WTC11 (cell line): Measurements from ENCODE around the gene DDB1. TPM values are rescaled to one million over a fixed set of nuclear protein-coding genes. Genes with fewer than 3 reads are reported as not detected.

Source experiments
- ATAC-seq: fragments of 200-7000 bp; cut with Tn5 transposase; 2 replicates; pipeline ENCODE4 v1.10.0; 2021; ENCODE audit warnings: mild to moderate bottlenecking, moderate library complexity
- CTCF ChIA-PET: fragments of 300-600 bp; sonication (Branson Sonifier 250); formaldehyde crosslinking; loops from one replicate; lab custom pipeline; 2021; ENCODE audit warnings: antibody characterized with exemption; lab: Charles Lee
- POLR2A ChIA-PET: fragments of 350-600 bp; sonication (Branson Sonifier 250); formaldehyde crosslinking; loops from one replicate; lab custom pipeline; 2021; ENCODE audit warnings: antibody characterized with exemption; lab: Charles Lee
- DNase-seq: peaks from one replicate; pipeline ENCODE4 v3.0.0; 2021; ENCODE audit warnings: low spot score
- H3K27ac Mint-ChIP-seq: 2 replicates; pipeline ENCODE4 v1.8.0; 2021; ENCODE audit warnings: mixed read lengths
- H3K27me3 Mint-ChIP-seq: 2 replicates; pipeline ENCODE4 v1.8.0; 2021; ENCODE audit warnings: low read depth, mild to moderate bottlenecking, moderate library complexity, mixed read lengths
- H3K36me3 Mint-ChIP-seq: 2 replicates; pipeline ENCODE4 v1.8.0; 2021; ENCODE audit warnings: mixed read lengths
- H3K4me1 Mint-ChIP-seq: 2 replicates; pipeline ENCODE4 v1.8.0; 2022; ENCODE audit warnings: mixed read lengths
- H3K4me3 Mint-ChIP-seq: 2 replicates; pipeline ENCODE4 v1.8.0; 2021; ENCODE audit warnings: mild to moderate bottlenecking, moderate library complexity, mixed read lengths
- H3K9me3 Mint-ChIP-seq: 2 replicates; pipeline ENCODE4 v1.8.0; 2021; ENCODE audit warnings: mixed read lengths
- CDX4 ChIP-seq: fragments of 250-450 bp; sonication (Bioruptor Pico); IDR thresholded peaks from 2 replicates; pipeline ENCODE4 v1.9.0; 2021; ENCODE audit warnings: moderate library complexity, mild to moderate bottlenecking, inconsistent platforms, borderline replicate concordance
- CTCF ChIP-seq: fragments of 200-600 bp; IDR thresholded peaks from 2 replicates; pipeline ENCODE4 v1.8.0; 2022; ENCODE audit warnings: antibody characterized with exemption
- ELF4 ChIP-seq: sonication (generic); formaldehyde crosslinking; IDR thresholded peaks from 2 replicates; pipeline ENCODE4 v1.8.1; 2022; ENCODE audit warnings: low read depth, mild to moderate bottlenecking, moderate library complexity, missing genetic modification reagents
- ERG ChIP-seq: fragments of 250-450 bp; sonication (Bioruptor Pico); IDR thresholded peaks from 2 replicates; pipeline ENCODE4 v1.8.0; 2021; ENCODE audit warnings: mild to moderate bottlenecking
- ETV6 ChIP-seq: sonication (generic); formaldehyde crosslinking; IDR thresholded peaks from 2 replicates; pipeline ENCODE4 v1.8.1; 2022; ENCODE audit warnings: mild to moderate bottlenecking, missing genetic modification reagents
- HMGA2 ChIP-seq: fragments of 250-450 bp; sonication (Bioruptor Pico); IDR thresholded peaks from 2 replicates; pipeline ENCODE4 v1.4.0; 2021; ENCODE audit warnings: mild to moderate bottlenecking, moderate library complexity
- IRF1 ChIP-seq: sonication (generic); formaldehyde crosslinking; IDR thresholded peaks from 2 replicates; pipeline ENCODE4 v1.8.0; 2023; ENCODE audit warnings: missing genetic modification reagents
- IRF2 ChIP-seq: sonication (generic); formaldehyde crosslinking; IDR thresholded peaks from 2 replicates; pipeline ENCODE4 v1.8.0; 2022; ENCODE audit warnings: low read depth, missing genetic modification reagents, borderline replicate concordance
- MAX ChIP-seq: sonication (generic); formaldehyde crosslinking; IDR thresholded peaks from 2 replicates; pipeline ENCODE4 v1.8.0; 2022; ENCODE audit warnings: mild to moderate bottlenecking, missing genetic modification reagents
- MXD4 ChIP-seq: fragments of 250-450 bp; sonication (Bioruptor Pico); IDR thresholded peaks from 2 replicates; pipeline ENCODE4 v1.8.0; 2021; ENCODE audit warnings: mild to moderate bottlenecking, moderate library complexity, borderline replicate concordance
- MYBL2 ChIP-seq: sonication (generic); formaldehyde crosslinking; IDR thresholded peaks from 2 replicates; pipeline ENCODE4 v1.8.1; 2023; ENCODE audit warnings: mild to moderate bottlenecking, moderate library complexity, missing genetic modification reagents
- PRDM15 ChIP-seq: sonication (generic); formaldehyde crosslinking; IDR thresholded peaks from 2 replicates; pipeline ENCODE4 v1.8.0; 2022; ENCODE audit warnings: missing genetic modification reagents
- RELA ChIP-seq: sonication (generic); formaldehyde crosslinking; IDR thresholded peaks from 2 replicates; pipeline ENCODE4 v1.8.1; 2022; ENCODE audit warnings: missing genetic modification reagents, mild to moderate bottlenecking, borderline replicate concordance
- RORB ChIP-seq: fragments of 250-450 bp; sonication (Bioruptor Pico); IDR thresholded peaks from 2 replicates; pipeline ENCODE4 v1.9.0; 2021; ENCODE audit warnings: mild to moderate bottlenecking
- TP53 ChIP-seq: sonication (generic); formaldehyde crosslinking; IDR thresholded peaks from 2 replicates; pipeline ENCODE4 v1.8.1; 2023; ENCODE audit warnings: mild to moderate bottlenecking, missing genetic modification reagents
- ZNF281 ChIP-seq: sonication (generic); formaldehyde crosslinking; IDR thresholded peaks from 2 replicates; pipeline ENCODE4 v1.8.0; 2023; ENCODE audit warnings: mild to moderate bottlenecking, missing genetic modification reagents
- ZSCAN18 ChIP-seq: fragments of 250-450 bp; sonication (Bioruptor Pico); IDR thresholded peaks from 2 replicates; pipeline ENCODE4 v2.1.2; 2022; ENCODE audit warnings: mild to moderate bottlenecking, moderate library complexity
- total RNA-seq: library from RNA; stranded (reverse); gene quantifications from 3 replicates; pipeline ENCODE4 v1.2.3, GENCODE V29; 2021

Gene DDB1
- total RNA-seq, 1 experiment from 2014 or later, result 316 TPM

- CTCF ChIA-PET, result interaction anchor here (0.6 kb wide), 1 partner anchor 36 kb away, joined by 3 read pairs; no protein-coding TSS in a partner anchor
- DNase-seq (no peak), ATAC-seq (no peak)
- Mint-ChIP-seq H3K27me3 (no peaks in the 10 kb centered on the region), H3K36me3 (peaks cover 81% of the 10 kb centered on the region), H3K4me1 (0 out of 2 replicates have a peak, but pooled peaks cover 3% of the 10 kb centered on the region), H3K4me3 (no peak overlapping the region), H3K9me3 (peaks cover 27% of the 10 kb centered on the region), H3K27ac (no peak overlapping the region)
- TF ChIP-seq RORB (CRISPR knock-in tag), result no peak
- TF ChIP-seq MAX (CRISPR knock-in tag), result no peak
- no peak for TF ChIP-seq ERG
- no peak for TF ChIP-seq MYBL2 (CRISPR knock-in tag)
- TF ChIP-seq ZNF281 (CRISPR knock-in tag), result no peak
- no peak for TF ChIP-seq RELA (CRISPR knock-in tag)
- TF ChIP-seq PRDM15 (CRISPR knock-in tag), result no peak
- no peak for TF ChIP-seq TP53 (CRISPR knock-in tag)
- no peak for TF ChIP-seq MXD4 (CRISPR knock-in tag)
- TF ChIP-seq ETV6, result no peak
- TF ChIP-seq IRF2 (CRISPR knock-in tag), result no peak
- no peak for TF ChIP-seq HMGA2 (CRISPR knock-in tag)
- POLR2A ChIA-PET, result interaction anchor here (0.6 to 0.7 kb wide), 2 partner anchors 12 to 57 kb away, joined by 3 to 4 read pairs; partner anchors contain the start of gene SDHAF2
Measured at GRCh38 chr11:61372659-61373420, 39.9 kb upstream of the DDB1 start.

- ChIA-PET POLR2A (interaction anchor here (0.8 kb wide), 1 partner anchor 9 kb away, joined by 3 read pairs; the partner anchor contains the start of genes CYB561A3 and TMEM138), CTCF (interaction anchor here (1.1 kb wide), 1 partner anchor 65 kb away, joined by 3 read pairs; no protein-coding TSS in a partner anchor)
- H3K4me1 Mint-ChIP-seq, result no peaks in the 10 kb centered on the region
- no peak overlapping the region for H3K27ac Mint-ChIP-seq
- peaks cover 87% of the 10 kb centered on the region for H3K36me3 Mint-ChIP-seq
- H3K9me3 Mint-ChIP-seq, result peaks cover 17% of the 10 kb centered on the region
- no peak overlapping the region for H3K4me3 Mint-ChIP-seq
- H3K27me3 Mint-ChIP-seq, result no peaks in the 10 kb centered on the region
- ATAC-seq, result no peak
- no peak for DNase-seq
- TF ChIP-seq CTCF, result no peak
- no peak for TF ChIP-seq IRF1 (CRISPR knock-in tag)
- no peak for TF ChIP-seq CDX4 (CRISPR knock-in tag)
- no peak for TF ChIP-seq ELF4 (CRISPR knock-in tag)
- TF ChIP-seq ZSCAN18 (CRISPR knock-in tag), result no peak
- TF ChIP-seq ERG, result no peak
Measured at GRCh38 chr11:61370349-61371005, 37.6 kb upstream of the DDB1 start.
